GM23338 (cell line): Measurements from ENCODE around the gene OGT. TPM values are rescaled to one million over a fixed set of nuclear protein-coding genes. Genes with fewer than 3 reads are reported as not detected.

Source experiments
- ATAC-seq: fragments of 200-7000 bp; cut with Tn5 transposase; 3 replicates; pipeline ENCODE4 v1.9.1; 2020
- DNase-seq: peaks from one replicate; pipeline ENCODE4 v3.0.0-alpha.2; 2015; ENCODE audit warnings: low spot score
- H2AFZ ChIP-seq: fragments of 200-600 bp; sonication (generic); 2 replicates; pipeline ENCODE4 v1.8.0; 2016; ENCODE audit warnings: antibody characterized with exemption, mild to moderate bottlenecking, moderate library complexity
- H3F3A ChIP-seq: fragments of 200-600 bp; sonication (generic); replicated peaks from 2 replicates; pipeline ENCODE4 v1.8.0; 2017; ENCODE audit warnings: antibody characterized with exemption, mixed run types, low read depth
- H3K27ac ChIP-seq: fragments of 200-600 bp; sonication (generic); 2 replicates; pipeline ENCODE4 v1.6.1; 2016; ENCODE audit warnings: low read depth
- H3K27me3 ChIP-seq: fragments of 200-600 bp; sonication (generic); 2 replicates; pipeline ENCODE4 v1.8.0; 2016; ENCODE audit warnings: mild to moderate bottlenecking, mixed run types, moderate library complexity; ENCODE audit not compliant: insufficient read depth
- H3K36me3 ChIP-seq: fragments of 200-600 bp; sonication (generic); 2 replicates; pipeline ENCODE4 v1.8.0; 2016; ENCODE audit warnings: mild to moderate bottlenecking; ENCODE audit not compliant: insufficient read depth
- H3K4me1 ChIP-seq: fragments of 200-600 bp; sonication (generic); 2 replicates; pipeline ENCODE4 v1.8.0; 2016; ENCODE audit warnings: mild to moderate bottlenecking, moderate library complexity; ENCODE audit not compliant: insufficient read depth
- H3K4me2 ChIP-seq: fragments of 200-600 bp; sonication (generic); 2 replicates; pipeline ENCODE4 v1.7.1; 2017; ENCODE audit warnings: mixed run types
- H3K4me3 ChIP-seq: fragments of 200-600 bp; sonication (generic); 2 replicates; pipeline ENCODE4 v1.6.1; 2016; ENCODE audit warnings: mixed run types
- H3K79me2 ChIP-seq: fragments of 200-600 bp; sonication (generic); replicated peaks from 2 replicates; pipeline ENCODE4 v1.8.0; 2017; ENCODE audit warnings: mild to moderate bottlenecking; ENCODE audit not compliant: insufficient read depth
- H3K9me2 ChIP-seq: fragments of 200-600 bp; sonication (generic); 2 replicates; pipeline ENCODE4 v1.8.0; 2017; ENCODE audit not compliant: insufficient read depth
- H4K20me1 ChIP-seq: fragments of 200-600 bp; sonication (generic); replicated peaks from 2 replicates; pipeline ENCODE4 v1.8.0; 2017; ENCODE audit warnings: mild to moderate bottlenecking; ENCODE audit not compliant: insufficient read depth
- H3K27ac Mint-ChIP-seq: 2 replicates; pipeline ENCODE4 v1.8.0; 2020; ENCODE audit warnings: inconsistent platforms, mild to moderate bottlenecking, moderate library complexity, mixed read lengths
- H3K27me3 Mint-ChIP-seq: 3 replicates; pipeline ENCODE4 v1.8.0; 2022; ENCODE audit warnings: low read depth, mild to moderate bottlenecking, moderate library complexity, mixed read lengths, inconsistent platforms; ENCODE audit not compliant: insufficient read depth, poor library complexity
- H3K36me3 Mint-ChIP-seq: 3 replicates; pipeline ENCODE4 v1.8.0; 2021; ENCODE audit warnings: low read depth, mild to moderate bottlenecking, inconsistent platforms, moderate library complexity, mixed read lengths
- H3K4me1 Mint-ChIP-seq: 3 replicates; pipeline ENCODE4 v1.8.0; 2020; ENCODE audit warnings: mild to moderate bottlenecking, inconsistent platforms, mixed read lengths
- H3K4me3 Mint-ChIP-seq: 3 replicates; pipeline ENCODE4 v1.8.0; 2021; ENCODE audit warnings: moderate library complexity, mild to moderate bottlenecking, inconsistent platforms, mixed read lengths
- H3K9me3 Mint-ChIP-seq: 3 replicates; pipeline ENCODE4 v1.8.0; 2020; ENCODE audit warnings: moderate library complexity, mild to moderate bottlenecking, inconsistent platforms, mixed read lengths
- CREB1 ChIP-seq: fragments of 250-450 bp; sonication (Bioruptor Pico); IDR thresholded peaks from 2 replicates; pipeline ENCODE4 v1.5.0; 2020; ENCODE audit warnings: low read depth, mild to moderate bottlenecking, moderate library complexity
- CTCF ChIP-seq, 2 experiments: fragments of 200-600 bp in 1 of 2; sonication (generic) in 1 of 2; conservative IDR thresholded peaks; 2 replicates each; pipeline versions ENCODE4 v1.5.1 to v1.6.1; 2016 to 2017; ENCODE audit warnings: antibody characterized with exemption in 2 of 2, low read depth in 2 of 2, mild to moderate bottlenecking in 2 of 2, moderate library complexity in 1 of 2
- EZH2 ChIP-seq: fragments of 200-600 bp; sonication (generic); IDR thresholded peaks from one replicate; pipeline ENCODE4 v1.8.0; 2017; ENCODE audit warnings: antibody characterized with exemption, mild to moderate bottlenecking, low read depth; ENCODE audit not compliant: unreplicated experiment
- JUNB ChIP-seq: IDR thresholded peaks from one replicate; pipeline ENCODE4 v1.6.1; 2016; ENCODE audit warnings: antibody characterized with exemption; ENCODE audit not compliant: unreplicated experiment
- NANOG ChIP-seq: IDR thresholded peaks from 2 replicates; pipeline ENCODE4 v1.6.1; 2016; ENCODE audit warnings: antibody characterized with exemption, borderline replicate concordance
- REST ChIP-seq: IDR thresholded peaks from one replicate; pipeline ENCODE4 v1.6.1; 2018; ENCODE audit warnings: antibody characterized with exemption; ENCODE audit not compliant: unreplicated experiment
- ZNF114 ChIP-seq: fragments of 250-450 bp; sonication (Bioruptor Pico); IDR thresholded peaks from 2 replicates; pipeline ENCODE4 v1.5.0; 2020; ENCODE audit warnings: mild to moderate bottlenecking, moderate library complexity
- ZNF462 ChIP-seq: fragments of 250-450 bp; sonication (Bioruptor Pico); IDR thresholded peaks from 2 replicates; pipeline ENCODE4 v1.5.0; 2020; ENCODE audit warnings: mild to moderate bottlenecking, moderate library complexity
- polyA plus RNA-seq: library from polyadenylated mRNA; unstranded; fragments of >200 nt; fragmentation: Nextera tagmentation; extraction: Ambion mirVana; gene quantifications from 2 replicates; pipeline ENCODE4 v1.2.1, GENCODE V29; 2016
- total RNA-seq: library from RNA; depleted of rRNA; stranded (reverse); fragments of >200 nt; shearing (Covaris generic); gene quantifications from 2 replicates; pipeline ENCODE4 v1.2.3, GENCODE V29; 2014

Gene OGT
- total and polyA plus RNA-seq, 2 experiments from 2014 or later = 43.3 to 163 TPM

- TF ChIP-seq JUNB (no peak), NANOG (no peak)
- H3K9me2 ChIP-seq = no peaks in the 10 kb centered on the region
- no peak within 1 kb of the TSS for H3K27ac Mint-ChIP-seq
- H3K4me1 ChIP-seq = no peaks in the 10 kb centered on the region
- H3K79me2 ChIP-seq = no peaks in the 10 kb centered on the region
- H3K36me3 Mint-ChIP-seq = peaks cover 4% of the 10 kb centered on the region
- H3K27ac ChIP-seq = no peak within 1 kb of the TSS
- H3K27me3 ChIP-seq = no peaks in the 10 kb centered on the region
- H3F3A ChIP-seq = no peaks in the 10 kb centered on the region
- H3K27me3 Mint-ChIP-seq = peaks cover 2% of the 10 kb centered on the region
- H3K36me3 ChIP-seq = no peaks in the 10 kb centered on the region
- H3K4me3 Mint-ChIP-seq = no peak within 1 kb of the TSS
- H3K4me2 ChIP-seq = no peak within 1 kb of the TSS
- no peak for ATAC-seq
- no peak within 1 kb of the TSS for H3K4me3 ChIP-seq
- H2AFZ ChIP-seq = no peak within 1 kb of the TSS
- no peak for DNase-seq
- no peaks in the 10 kb centered on the region; the same call in 2 of the 3 replicates for H3K9me3 Mint-ChIP-seq
- peaks cover 3% of the 10 kb centered on the region; the same call in 1 of the 3 replicates for H3K4me1 Mint-ChIP-seq
- no peaks in the 10 kb centered on the region for H4K20me1 ChIP-seq
Measured at GRCh38 chrX:71618303-71618721, 85.4 kb downstream of the OGT start, which contains the start of gene CXCR3. Gene CXCR3, minus strand, starts transcription at chrX:71618511. Its CDS starts 62 bp downstream, at chrX:71618449.

- Histone ChIP-seq H3K4me3 (no peak overlapping the region), H3F3A (no peaks in the 10 kb centered on the region), H3K4me1 (no peaks in the 10 kb centered on the region), H3K79me2 (no peaks in the 10 kb centered on the region), H3K4me2 (no peak overlapping the region), H4K20me1 (no peaks in the 10 kb centered on the region), H3K36me3 (no peaks in the 10 kb centered on the region), H3K27me3 (no peaks in the 10 kb centered on the region), H2AFZ (no peak overlapping the region), H3K27ac (no peak overlapping the region), H3K9me2 (no peaks in the 10 kb centered on the region)
- no peak for DNase-seq
- Mint-ChIP-seq H3K36me3 (no peaks in the 10 kb centered on the region; the same call in 1 of the 3 replicates), H3K27me3 (peaks cover 2% of the 10 kb centered on the region), H3K27ac (no peak overlapping the region), H3K4me1 (peaks cover 3% of the 10 kb centered on the region; the same call in 1 of the 3 replicates), H3K9me3 (no peaks in the 10 kb centered on the region; the same call in 2 of the 3 replicates), H3K4me3 (no peak overlapping the region)
- no peak for TF ChIP-seq REST
- TF ChIP-seq ZNF462 = no peak
- no peak for TF ChIP-seq ZNF114
- no peak for TF ChIP-seq EZH2
- no peak for TF ChIP-seq CTCF (conservative IDR thresholded peaks at IDR 0.05; ENCODE audit: low read depth in 2 of 2)
- no peak for TF ChIP-seq CREB1 (CRISPR knock-in tag)
- no peak for ATAC-seq
Measured at GRCh38 chrX:71618787-71619186, 85.9 kb downstream of the OGT start.
